GM12878 (cell line): Measurements from ENCODE around the gene SSR3. TPM values are rescaled to one million over a fixed set of nuclear protein-coding genes. Genes with fewer than 3 reads are reported as not detected.

Experiments
- CBFB ChIP-seq: IDR thresholded peaks from 2 replicates; pipeline ENCODE4 v1.6.1; 2016; ENCODE audit warnings: antibody characterized with exemption, low read depth
- CREM ChIP-seq: IDR thresholded peaks from 2 replicates; pipeline ENCODE4 v1.6.1; 2014; ENCODE audit warnings: antibody characterized with exemption, low read depth
- ESRRA ChIP-seq: IDR thresholded peaks from 2 replicates; pipeline ENCODE4 v1.6.1; 2012; ENCODE audit warnings: mild to moderate bottlenecking, low read length, improper control_type of control experiment
- EZH2 ChIP-seq: IDR thresholded peaks from 2 replicates; pipeline ENCODE4 v1.6.1; 2012; ENCODE audit warnings: low read depth, mild to moderate bottlenecking, control low read depth, inconsistent platforms, low read length, borderline replicate concordance; ENCODE audit not compliant: control insufficient read depth
- HSF1 ChIP-seq: fragments of 150-350 bp; IDR thresholded peaks from 2 replicates; pipeline ENCODE4 v1.6.1; 2014; ENCODE audit warnings: mild to moderate bottlenecking, low read depth, low read length
- KLF5 ChIP-seq: fragments of 450-650 bp; IDR thresholded peaks from 2 replicates; pipeline ENCODE4 v1.6.1; 2014; ENCODE audit warnings: mild to moderate bottlenecking; ENCODE audit not compliant: partially characterized antibody
- MEF2A ChIP-seq: IDR thresholded peaks from 2 replicates; pipeline ENCODE4 v1.6.1; 2011; ENCODE audit warnings: low read depth, mild to moderate bottlenecking, low read length, moderate library complexity; ENCODE audit not compliant: insufficient read depth
- MEF2B ChIP-seq: fragments of 450-650 bp; IDR thresholded peaks from 2 replicates; pipeline ENCODE4 v1.6.1; 2018; ENCODE audit warnings: mild to moderate bottlenecking, moderate library complexity; ENCODE audit not compliant: partially characterized antibody, poor library complexity, severe bottlenecking
- MTA2 ChIP-seq: fragments of 450-650 bp; IDR thresholded peaks from 2 replicates; pipeline ENCODE4 v1.6.1; 2016; ENCODE audit warnings: low read depth, mild to moderate bottlenecking, moderate library complexity
- NBN ChIP-seq: fragments of 450-650 bp; IDR thresholded peaks from 2 replicates; pipeline ENCODE4 v1.6.1; 2016
- NKRF ChIP-seq: fragments of 450-650 bp; conservative IDR thresholded peaks from 2 replicates; pipeline ENCODE4 v1.6.1; 2017; ENCODE audit warnings: mild to moderate bottlenecking, moderate library complexity
- RB1 ChIP-seq: fragments of 450-650 bp; formaldehyde crosslinking; IDR thresholded peaks from 2 replicates; pipeline ENCODE4 v1.6.1; 2017; ENCODE audit warnings: mild to moderate bottlenecking, borderline replicate concordance
- RBBP5 ChIP-seq: fragments of 200-600 bp; sonication (generic); conservative IDR thresholded peaks from 2 replicates; pipeline ENCODE4 v1.6.1; 2016
- TCF3 ChIP-seq: IDR thresholded peaks from 2 replicates; pipeline ENCODE4 v1.6.1; 2012; ENCODE audit warnings: low read depth, mild to moderate bottlenecking, low read length, borderline replicate concordance; ENCODE audit not compliant: insufficient read depth
- YY1 ChIP-seq: IDR thresholded peaks from 2 replicates; pipeline ENCODE4 v1.6.1; 2011; ENCODE audit warnings: low read depth, mild to moderate bottlenecking, low read length
- ZNF24 ChIP-seq: fragments of 450-650 bp; IDR thresholded peaks from 2 replicates; pipeline ENCODE4 v1.6.1; 2017; ENCODE audit warnings: antibody characterized with exemption, mild to moderate bottlenecking
- ZNF274 ChIP-seq: IDR thresholded peaks from one replicate; pipeline ENCODE4 v1.8.0; 2011; ENCODE audit not compliant: insufficient read length, insufficient read depth
- ZNF384 ChIP-seq: IDR thresholded peaks from 2 replicates; pipeline ENCODE4 v1.6.1; 2012; ENCODE audit warnings: low read depth, mild to moderate bottlenecking, low read length, improper control_type of control experiment, borderline replicate concordance
- polyA plus RNA-seq, 11 experiments: library from polyadenylated mRNA; depleted of rRNA in 4 of 11; unstranded in 6 of 11; stranded (reverse) in 5 of 11; fragments of >200 nt; fragmentation: Nextera tagmentation in 4 of 11; fragmentation: Illumina TruSeq in 1 of 11; extraction: Ambion mirVana in 4 of 11; extraction: Trizol in 1 of 11; gene quantifications; 1 replicate in 1 of 11; 2 replicates in 10 of 11; pipeline versions ENCODE4 v1.2.1 to v1.2.3, GENCODE V29; 2011 to 2016; ENCODE audit warnings: inconsistent platforms in 2 of 11, missing spikeins in 2 of 11, low read depth in 1 of 11
- total RNA-seq, 4 experiments: library from RNA; depleted of rRNA in 3 of 4; stranded (reverse); fragments of >200 nt in 3 of 4; fragmentation: Illumina TruSeq in 1 of 4; extraction: Trizol in 1 of 4; gene quantifications; 2 replicates each; pipeline versions ENCODE4 v1.2.1 to v1.2.3, GENCODE V29; 2013 to 2021
- TF ChIP-seq, protein P1 (sequence below): fragments of 450-650 bp; IDR thresholded peaks from 2 replicates; pipeline ENCODE4 v1.6.1; 2018; ENCODE audit warnings: mild to moderate bottlenecking, low read depth, moderate library complexity; ENCODE audit not compliant: partially characterized antibody
- TF ChIP-seq, protein P2 (sequence below): fragments of 450-650 bp; formaldehyde crosslinking; IDR thresholded peaks from 2 replicates; pipeline ENCODE4 v1.4.0; 2022; ENCODE audit warnings: mild to moderate bottlenecking, moderate library complexity

The SSR3 gene
- total and polyA plus RNA-seq, 10 of the 15 experiments (the other 5 are each of a cell fraction or from before 2014, with no cell fraction given), result 133 to 345 (median 191) TPM

DNA sequence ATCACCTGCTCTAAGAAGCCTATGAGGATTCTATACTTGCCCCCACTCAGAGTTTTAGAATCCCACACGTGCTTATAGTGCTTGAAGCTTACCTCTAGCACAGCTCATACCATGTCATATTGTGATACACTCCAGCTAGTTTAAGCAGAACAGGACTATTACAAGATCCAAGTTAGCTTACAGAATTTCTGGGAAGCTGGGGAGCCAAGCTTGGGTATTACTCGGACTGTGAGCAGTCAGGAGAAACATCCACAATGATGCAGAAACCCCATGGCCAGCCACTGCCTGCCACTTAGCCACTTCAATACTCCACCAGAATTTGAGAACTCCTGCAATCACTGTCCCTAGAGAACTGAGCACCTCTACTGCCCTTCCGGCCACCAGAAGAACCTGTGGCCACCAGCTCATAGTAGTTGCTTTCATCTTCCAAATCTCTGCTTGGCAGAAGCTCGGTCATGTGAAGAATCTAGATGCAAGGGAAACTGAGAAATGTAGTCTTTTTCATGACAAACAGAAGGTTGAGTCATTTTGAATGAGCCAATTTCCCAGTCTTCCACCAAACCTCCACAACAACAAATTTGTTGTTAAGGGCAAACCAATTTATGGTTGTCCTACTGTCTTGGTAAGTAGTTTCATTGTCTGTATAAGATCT, 27.7 kb upstream of the SSR3 start (continued):
- TF ChIP-seq, protein P1, sequence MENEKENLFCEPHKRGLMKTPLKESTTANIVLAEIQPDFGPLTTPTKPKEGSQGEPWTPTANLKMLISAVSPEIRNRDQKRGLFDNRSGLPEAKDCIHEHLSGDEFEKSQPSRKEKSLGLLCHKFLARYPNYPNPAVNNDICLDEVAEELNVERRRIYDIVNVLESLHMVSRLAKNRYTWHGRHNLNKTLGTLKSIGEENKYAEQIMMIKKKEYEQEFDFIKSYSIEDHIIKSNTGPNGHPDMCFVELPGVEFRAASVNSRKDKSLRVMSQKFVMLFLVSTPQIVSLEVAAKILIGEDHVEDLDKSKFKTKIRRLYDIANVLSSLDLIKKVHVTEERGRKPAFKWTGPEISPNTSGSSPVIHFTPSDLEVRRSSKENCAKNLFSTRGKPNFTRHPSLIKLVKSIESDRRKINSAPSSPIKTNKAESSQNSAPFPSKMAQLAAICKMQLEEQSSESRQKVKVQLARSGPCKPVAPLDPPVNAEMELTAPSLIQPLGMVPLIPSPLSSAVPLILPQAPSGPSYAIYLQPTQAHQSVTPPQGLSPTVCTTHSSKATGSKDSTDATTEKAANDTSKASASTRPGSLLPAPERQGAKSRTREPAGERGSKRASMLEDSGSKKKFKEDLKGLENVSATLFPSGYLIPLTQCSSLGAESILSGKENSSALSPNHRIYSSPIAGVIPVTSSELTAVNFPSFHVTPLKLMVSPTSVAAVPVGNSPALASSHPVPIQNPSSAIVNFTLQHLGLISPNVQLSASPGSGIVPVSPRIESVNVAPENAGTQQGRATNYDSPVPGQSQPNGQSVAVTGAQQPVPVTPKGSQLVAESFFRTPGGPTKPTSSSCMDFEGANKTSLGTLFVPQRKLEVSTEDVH, result no peak
- TF ChIP-seq ZNF24, result no peak
- no peak for TF ChIP-seq EZH2
- TF ChIP-seq CBFB, result no peak
- TF ChIP-seq NKRF, result no peak
- TF ChIP-seq MEF2A, result no peak
- no peak for TF ChIP-seq RB1
- no peak for TF ChIP-seq ESRRA
- TF ChIP-seq, protein P2, sequence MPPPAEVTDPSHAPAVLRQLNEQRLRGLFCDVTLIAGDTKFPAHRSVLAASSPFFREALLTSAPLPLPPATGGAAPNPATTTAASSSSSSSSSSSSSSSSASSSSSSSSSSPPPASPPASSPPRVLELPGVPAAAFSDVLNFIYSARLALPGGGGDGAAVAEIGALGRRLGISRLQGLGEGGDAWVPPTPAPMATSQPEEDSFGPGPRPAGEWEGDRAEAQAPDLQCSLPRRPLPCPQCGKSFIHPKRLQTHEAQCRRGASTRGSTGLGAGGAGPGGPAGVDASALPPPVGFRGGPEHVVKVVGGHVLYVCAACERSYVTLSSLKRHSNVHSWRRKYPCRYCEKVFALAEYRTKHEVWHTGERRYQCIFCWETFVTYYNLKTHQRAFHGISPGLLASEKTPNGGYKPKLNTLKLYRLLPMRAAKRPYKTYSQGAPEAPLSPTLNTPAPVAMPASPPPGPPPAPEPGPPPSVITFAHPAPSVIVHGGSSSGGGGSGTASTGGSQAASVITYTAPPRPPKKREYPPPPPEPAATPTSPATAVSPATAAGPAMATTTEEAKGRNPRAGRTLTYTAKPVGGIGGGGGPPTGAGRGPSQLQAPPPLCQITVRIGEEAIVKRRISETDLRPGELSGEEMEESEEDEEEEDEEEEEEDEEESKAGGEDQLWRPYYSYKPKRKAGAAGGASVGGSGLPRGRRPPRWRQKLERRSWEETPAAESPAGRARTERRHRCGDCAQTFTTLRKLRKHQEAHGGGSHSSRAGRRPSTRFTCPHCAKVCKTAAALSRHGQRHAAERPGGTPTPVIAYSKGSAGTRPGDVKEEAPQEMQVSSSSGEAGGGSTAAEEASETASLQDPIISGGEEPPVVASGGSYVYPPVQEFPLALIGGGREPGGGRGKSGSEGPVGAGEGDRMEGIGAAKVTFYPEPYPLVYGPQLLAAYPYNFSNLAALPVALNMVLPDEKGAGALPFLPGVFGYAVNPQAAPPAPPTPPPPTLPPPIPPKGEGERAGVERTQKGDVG (CRISPR knock-in tag), result no peak
- no peak for TF ChIP-seq ZNF384
- no peak for TF ChIP-seq RBBP5
- TF ChIP-seq CREM, result peak; percentile 16; the same call in 1 of the 2 replicates
- TF ChIP-seq HSF1, result no peak
- no peak for TF ChIP-seq YY1
- TF ChIP-seq ZNF274, result no peak
- no peak for TF ChIP-seq KLF5
- TF ChIP-seq MEF2B, result peak; percentile 62
- TF ChIP-seq NBN, result no peak
- TF ChIP-seq TCF3, result no peak
- no peak for TF ChIP-seq MTA2
